HepG2 (cell line): ENCODE data around the gene RPS8. TPM values are rescaled to one million over a fixed set of nuclear protein-coding genes. Genes with fewer than 3 reads are reported as not detected.

Experiments
- ATF7 ChIP-seq, 2 experiments: fragments of 450-650 bp in 1 of 2; sonication (generic) in 1 of 2; formaldehyde crosslinking in 1 of 2; IDR thresholded peaks; 2 replicates each; pipeline versions ENCODE4 v1.4.0 to v1.6.1; 2016 to 2020; ENCODE audit warnings: antibody characterized with exemption in 1 of 2, mild to moderate bottlenecking in 1 of 2, missing genetic modification reagents in 1 of 2
- CCDC6 ChIP-seq: sonication (generic); formaldehyde crosslinking; IDR thresholded peaks from 2 replicates; pipeline ENCODE4 v1.8.1; 2022; ENCODE audit warnings: mild to moderate bottlenecking, missing genetic modification reagents, moderate library complexity
- GTF2F1 ChIP-seq: fragments of 150-350 bp; IDR thresholded peaks from 2 replicates; pipeline ENCODE4 v1.6.1; 2014; ENCODE audit warnings: low read length
- KLF15 ChIP-seq: sonication (generic); formaldehyde crosslinking; IDR thresholded peaks from 2 replicates; pipeline ENCODE4 v1.8.1; 2023; ENCODE audit warnings: borderline replicate concordance, mild to moderate bottlenecking, inconsistent platforms, missing genetic modification reagents, mixed read lengths
- KLF16 ChIP-seq, 2 experiments: sonication (generic) in 1 of 2; formaldehyde crosslinking in 1 of 2; IDR thresholded peaks; 2 replicates each; pipeline versions ENCODE4 v1.6.1 to v1.8.0; 2016 to 2023; ENCODE audit warnings: missing genetic modification reagents in 2 of 2, missing compliant biosample characterization in 1 of 2
- MBD4 ChIP-seq: IDR thresholded peaks from 2 replicates; pipeline ENCODE4 v1.6.1; 2012; ENCODE audit warnings: low read length, inconsistent platforms, borderline replicate concordance
- MIER2 ChIP-seq: IDR thresholded peaks from 2 replicates; pipeline ENCODE4 v1.6.1; 2016; ENCODE audit warnings: missing biosample characterization, missing genetic modification reagents
- MIER3 ChIP-seq: IDR thresholded peaks from 2 replicates; pipeline ENCODE4 v1.6.1; 2016; ENCODE audit warnings: missing compliant biosample characterization, borderline replicate concordance
- PAX8 ChIP-seq: sonication (generic); formaldehyde crosslinking; IDR thresholded peaks from 2 replicates; pipeline ENCODE4 v1.8.0; 2022; ENCODE audit warnings: mild to moderate bottlenecking, missing genetic modification reagents, borderline replicate concordance
- PHF20 ChIP-seq: sonication (generic); formaldehyde crosslinking; IDR thresholded peaks from 2 replicates; pipeline ENCODE4 v1.5.0; 2020; ENCODE audit warnings: mild to moderate bottlenecking, missing genetic modification reagents
- PPARG ChIP-seq: conservative IDR thresholded peaks from 2 replicates; pipeline ENCODE4 v1.6.1; 2016; ENCODE audit warnings: missing biosample characterization, missing genetic modification reagents
- YEATS2 ChIP-seq: sonication (generic); formaldehyde crosslinking; IDR thresholded peaks from 2 replicates; pipeline ENCODE4 v1.4.0; 2020; ENCODE audit warnings: missing genetic modification reagents, borderline replicate concordance
- ZBTB25 ChIP-seq: IDR thresholded peaks from 2 replicates; pipeline ENCODE4 v1.6.1; 2018; ENCODE audit warnings: missing genetic modification reagents
- ZFY ChIP-seq: sonication (generic); formaldehyde crosslinking; IDR thresholded peaks from 2 replicates; pipeline ENCODE4 v1.4.0; 2020; ENCODE audit warnings: missing genetic modification reagents
- ZNF17 ChIP-seq: sonication (generic); formaldehyde crosslinking; IDR thresholded peaks from 2 replicates; pipeline ENCODE4 v1.5.0; 2020; ENCODE audit warnings: mild to moderate bottlenecking, missing genetic modification reagents
- ZNF33A ChIP-seq: sonication (generic); formaldehyde crosslinking; IDR thresholded peaks from 2 replicates; pipeline ENCODE4 v1.5.1; 2020; ENCODE audit warnings: missing genetic modification reagents, mild to moderate bottlenecking, moderate library complexity, borderline replicate concordance
- ZNF343 ChIP-seq: sonication (generic); formaldehyde crosslinking; IDR thresholded peaks from 2 replicates; pipeline ENCODE4 v1.4.0; 2020; ENCODE audit warnings: mild to moderate bottlenecking, missing genetic modification reagents
- ZNF546 ChIP-seq: sonication (generic); formaldehyde crosslinking; conservative IDR thresholded peaks from 2 replicates; pipeline ENCODE4 v1.8.1; 2023; ENCODE audit warnings: mild to moderate bottlenecking, missing genetic modification reagents
- ZNF556 ChIP-seq: sonication (generic); formaldehyde crosslinking; IDR thresholded peaks from 2 replicates; pipeline ENCODE4 v1.4.0; 2020; ENCODE audit warnings: mild to moderate bottlenecking, missing genetic modification reagents, borderline replicate concordance
- ZNF570 ChIP-seq: sonication (generic); formaldehyde crosslinking; IDR thresholded peaks from 2 replicates; pipeline ENCODE4 v1.4.0; 2020; ENCODE audit warnings: mild to moderate bottlenecking, missing genetic modification reagents, borderline replicate concordance
- ZNF577 ChIP-seq: sonication (generic); formaldehyde crosslinking; IDR thresholded peaks from 2 replicates; pipeline ENCODE4 v1.4.0; 2020; ENCODE audit warnings: mild to moderate bottlenecking, low read depth, missing genetic modification reagents, borderline replicate concordance
- ZNF740 ChIP-seq: sonication (generic); formaldehyde crosslinking; IDR thresholded peaks from 2 replicates; pipeline ENCODE4 v1.4.0; 2020; ENCODE audit warnings: missing genetic modification reagents
- ZSCAN25 ChIP-seq: sonication (generic); formaldehyde crosslinking; IDR thresholded peaks from 2 replicates; pipeline ENCODE4 v1.8.0; 2022; ENCODE audit warnings: mild to moderate bottlenecking, missing genetic modification reagents
- polyA plus RNA-seq, 8 experiments: library from polyadenylated mRNA; depleted of rRNA in 3 of 8; stranded (reverse) in 7 of 8; unstranded in 1 of 8; fragments of >200 nt; fragmentation: Illumina TruSeq in 4 of 8; extraction: Trizol in 4 of 8; gene quantifications; 2 replicates each; pipeline versions ENCODE4 v1.2.1 to v1.2.3, GENCODE V29; 2011 to 2016; ENCODE audit warnings: low read depth in 4 of 8, missing spikeins in 1 of 8, mixed read lengths in 1 of 8; ENCODE audit not compliant: insufficient read depth in 1 of 8
- total RNA-seq, 5 experiments: library from RNA; depleted of rRNA; stranded (reverse); fragments of >200 nt; fragmentation: Illumina TruSeq; extraction: Trizol; gene quantifications; 2 replicates each; pipeline ENCODE4 v1.2.3, GENCODE V29; 2016; ENCODE audit warnings: low read depth in 1 of 5
- TF ChIP-seq, protein P1 (sequence below): sonication (generic); formaldehyde crosslinking; IDR thresholded peaks from 2 replicates; pipeline ENCODE4 v1.8.1; 2023; ENCODE audit warnings: mild to moderate bottlenecking, missing genetic modification reagents
- TF ChIP-seq, protein P2 (sequence below): sonication (generic); formaldehyde crosslinking; IDR thresholded peaks from 2 replicates; pipeline ENCODE4 v1.8.0; 2022; ENCODE audit warnings: mild to moderate bottlenecking, missing genetic modification reagents; ENCODE audit not compliant: insufficient replicate concordance

RPS8 gene
- total and polyA plus RNA-seq, 2 of the 13 experiments (the other 11 are each of a cell fraction or from before 2014, with no cell fraction given): 2,628 to 2,822 TPM

DNA sequence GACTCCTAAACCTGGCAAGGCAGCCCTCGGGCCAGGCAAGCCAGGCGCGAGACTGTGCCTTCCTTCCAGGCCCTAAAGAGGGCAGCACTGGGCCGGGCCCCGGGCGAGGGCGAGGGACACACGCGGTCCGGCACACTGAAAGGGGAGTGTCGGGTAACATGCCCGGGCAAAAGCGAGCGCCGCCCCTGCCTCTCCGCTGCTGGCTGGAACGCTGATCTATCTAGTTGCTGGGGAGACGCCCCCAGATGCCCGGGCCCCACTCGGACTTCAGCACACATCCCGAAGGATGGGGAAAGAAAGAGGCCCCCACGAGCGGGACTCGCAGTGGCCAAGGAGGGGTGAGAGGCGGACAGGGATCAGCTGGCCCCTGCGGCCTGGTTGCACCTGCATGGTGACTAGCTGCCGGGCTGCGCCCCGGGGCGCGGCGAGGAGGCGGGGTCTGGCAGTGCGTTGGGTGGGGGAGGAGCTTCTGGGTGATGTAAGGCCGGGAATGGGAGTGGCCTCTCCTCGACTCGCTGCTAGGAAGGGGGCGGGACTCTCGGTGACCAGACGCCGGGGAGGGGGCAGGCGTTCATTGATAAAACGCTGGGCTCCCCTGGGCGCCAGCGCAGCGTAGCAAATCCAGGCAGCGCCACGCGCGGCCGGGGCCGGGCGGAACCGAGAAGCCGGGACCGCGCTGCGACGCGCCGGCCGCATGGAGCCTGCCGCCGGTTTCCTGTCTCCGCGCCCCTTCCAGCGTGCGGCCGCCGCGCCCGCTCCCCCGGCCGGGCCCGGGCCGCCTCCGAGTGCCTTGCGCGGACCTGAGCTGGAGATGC, 24.6 kb downstream of the RPS8 start, which contains the start of gene PLK3 (continued):
- peak; percentile 63 for TF ChIP-seq PHF20 (CRISPR knock-in tag)
- TF ChIP-seq ZNF33A (CRISPR knock-in tag): peak; percentile 92
- TF ChIP-seq, protein P1, sequence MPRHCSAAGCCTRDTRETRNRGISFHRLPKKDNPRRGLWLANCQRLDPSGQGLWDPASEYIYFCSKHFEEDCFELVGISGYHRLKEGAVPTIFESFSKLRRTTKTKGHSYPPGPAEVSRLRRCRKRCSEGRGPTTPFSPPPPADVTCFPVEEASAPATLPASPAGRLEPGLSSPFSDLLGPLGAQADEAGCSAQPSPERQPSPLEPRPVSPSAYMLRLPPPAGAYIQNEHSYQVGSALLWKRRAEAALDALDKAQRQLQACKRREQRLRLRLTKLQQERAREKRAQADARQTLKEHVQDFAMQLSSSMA (CRISPR knock-in tag): 0 out of 2 replicates have a peak, but pooled peaks have one; percentile 20
- TF ChIP-seq PAX8 (CRISPR knock-in tag): peak; percentile 96
- TF ChIP-seq ZNF556 (CRISPR knock-in tag): peak; percentile 79
- TF ChIP-seq KLF15 (CRISPR knock-in tag): no peak; the same call in 1 of the 2 replicates
- peak; percentile 18 for TF ChIP-seq CCDC6 (CRISPR knock-in tag)
- TF ChIP-seq MBD4: no peak
- TF ChIP-seq KLF16 (CRISPR knock-in tag; IDR thresholded peaks at IDR 0.05): peak in 1 of 2 experiments; percentile 90; a peak in 2 of 4 replicates
- 0 out of 2 replicates have a peak, but pooled peaks have one; percentile 50 for TF ChIP-seq PPARG (CRISPR knock-in tag)
- TF ChIP-seq MIER3: peak; percentile 59; the same call in 1 of the 2 replicates
- TF ChIP-seq YEATS2 (CRISPR knock-in tag): peak; percentile 84
- no peak for TF ChIP-seq ATF7 (IDR thresholded peaks at IDR 0.05)
- peak; percentile 83; the same call in 1 of the 2 replicates for TF ChIP-seq ATF7 (CRISPR knock-in tag; IDR thresholded peaks at IDR 0.05)
- peak; percentile 81; the same call in 1 of the 2 replicates for TF ChIP-seq ZNF577 (CRISPR knock-in tag)
- peak; percentile 73; the same call in 1 of the 2 replicates for TF ChIP-seq MIER2 (CRISPR knock-in tag)
- TF ChIP-seq GTF2F1: 0 out of 2 replicates have a peak, but pooled peaks have one; percentile 63
- no peak for TF ChIP-seq ZNF17 (CRISPR knock-in tag)
- TF ChIP-seq, protein P2, sequence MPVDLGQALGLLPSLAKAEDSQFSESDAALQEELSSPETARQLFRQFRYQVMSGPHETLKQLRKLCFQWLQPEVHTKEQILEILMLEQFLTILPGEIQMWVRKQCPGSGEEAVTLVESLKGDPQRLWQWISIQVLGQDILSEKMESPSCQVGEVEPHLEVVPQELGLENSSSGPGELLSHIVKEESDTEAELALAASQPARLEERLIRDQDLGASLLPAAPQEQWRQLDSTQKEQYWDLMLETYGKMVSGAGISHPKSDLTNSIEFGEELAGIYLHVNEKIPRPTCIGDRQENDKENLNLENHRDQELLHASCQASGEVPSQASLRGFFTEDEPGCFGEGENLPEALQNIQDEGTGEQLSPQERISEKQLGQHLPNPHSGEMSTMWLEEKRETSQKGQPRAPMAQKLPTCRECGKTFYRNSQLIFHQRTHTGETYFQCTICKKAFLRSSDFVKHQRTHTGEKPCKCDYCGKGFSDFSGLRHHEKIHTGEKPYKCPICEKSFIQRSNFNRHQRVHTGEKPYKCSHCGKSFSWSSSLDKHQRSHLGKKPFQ (CRISPR knock-in tag): peak; percentile 70
- TF ChIP-seq ZNF546 (CRISPR knock-in tag): peak; percentile 87; the same call in 1 of the 2 replicates
- TF ChIP-seq ZFY (CRISPR knock-in tag): peak; percentile 88
- TF ChIP-seq ZSCAN25 (CRISPR knock-in tag): peak; percentile 64; the same call in 1 of the 2 replicates
- no peak for TF ChIP-seq ZNF740 (CRISPR knock-in tag)
- TF ChIP-seq ZBTB25 (CRISPR knock-in tag): peak; percentile 35; the same call in 1 of the 2 replicates
- 0 out of 2 replicates have a peak, but pooled peaks have one; percentile 42 for TF ChIP-seq ZNF570 (CRISPR knock-in tag)
- peak; percentile 90 for TF ChIP-seq ZNF343 (CRISPR knock-in tag)
